Measurements from ENCODE around the gene RASGRF1. TPM values are rescaled to one million over a fixed set of nuclear protein-coding genes. Genes with fewer than 3 reads are reported as not detected.

The RASGRF1 gene
- total RNA-seq, 1 donor from 2014 or later, result 11.4 TPM

- Mint-ChIP-seq H3K27me3 (no peaks in the 10 kb centered on the region), H3K9me3 (no peaks in the 10 kb centered on the region), H3K36me3 (ENCODE audit: low read depth) (no peaks in the 10 kb centered on the region), H3K4me1 (peaks cover 47% of the 10 kb centered on the region), H3K4me3 (peak overlapping the region; percentile 56), H3K27ac (peak overlapping the region; percentile 91)
- intact Hi-C loops (cut with micrococcal nuclease), result loop anchor here (1.0 kb wide), 3 partner anchors 27 to 38 kb away; partner anchors contain the start of gene CTSH
- ATAC-seq (ENCODE audit: low read depth) (peak; percentile 86), DNase-seq (peak; percentile 60)
- no peak for TF ChIP-seq CTCF (IDR thresholded peaks at IDR 0.05)
- POLR2A ChIA-PET, result interaction anchor here (0.8 to 6.3 kb wide), 14 partner anchors 10 to 677 kb away, joined by 3 to 42 read pairs (median 4); partner anchors contain the start of genes CTSH and SKIC8
- CTCF ChIA-PET, result interaction anchor here (0.9 to 4.6 kb wide), 4 partner anchors 27 to 207 kb away, joined by 3 to 17 read pairs (median 6); no protein-coding TSS in a partner anchor
These were observed 113.4 kb downstream of the RASGRF1 start for GRCh38 chr15:78977091-78977571.

GRCh38 chr15:78976691-78977090 is 113.9 kb downstream of the RASGRF1 start:
- peak; percentile 5 for ATAC-seq (ENCODE audit: low read depth)
- intact Hi-C loops (cut with micrococcal nuclease), result loop anchor here (1.0 kb wide), 3 partner anchors 28 to 37 kb away; partner anchors contain the start of gene CTSH
- H3K9me3 Mint-ChIP-seq, result no peaks in the 10 kb centered on the region
- H3K27me3 Mint-ChIP-seq, result no peaks in the 10 kb centered on the region
- H3K27ac Mint-ChIP-seq, result peak overlapping the region; percentile 91
- H3K4me3 Mint-ChIP-seq, result peak overlapping the region; percentile 56
- CTCF ChIA-PET, result interaction anchor here (0.9 to 4.6 kb wide), 4 partner anchors 27 to 208 kb away, joined by 3 to 17 read pairs (median 6); no protein-coding TSS in a partner anchor
- TF ChIP-seq CTCF (IDR thresholded peaks at IDR 0.05), result no peak
- POLR2A ChIA-PET, result interaction anchor here (0.8 to 6.3 kb wide), 12 partner anchors 9 to 54 kb away, joined by 3 to 42 read pairs (median 4); partner anchors contain the start of gene CTSH
- peaks cover 47% of the 10 kb centered on the region for H3K4me1 Mint-ChIP-seq
- no peaks in the 10 kb centered on the region for H3K36me3 Mint-ChIP-seq (ENCODE audit: low read depth)
- DNase-seq, result no peak

- Mint-ChIP-seq H3K4me1 (peaks cover 36% of the 10 kb centered on the region), H3K36me3 (ENCODE audit: low read depth) (no peaks in the 10 kb centered on the region)
- CTCF ChIA-PET, result no interaction called here
These were observed 116.2 kb downstream of the RASGRF1 start for GRCh38 chr15:78974272-78974918.

DNA sequence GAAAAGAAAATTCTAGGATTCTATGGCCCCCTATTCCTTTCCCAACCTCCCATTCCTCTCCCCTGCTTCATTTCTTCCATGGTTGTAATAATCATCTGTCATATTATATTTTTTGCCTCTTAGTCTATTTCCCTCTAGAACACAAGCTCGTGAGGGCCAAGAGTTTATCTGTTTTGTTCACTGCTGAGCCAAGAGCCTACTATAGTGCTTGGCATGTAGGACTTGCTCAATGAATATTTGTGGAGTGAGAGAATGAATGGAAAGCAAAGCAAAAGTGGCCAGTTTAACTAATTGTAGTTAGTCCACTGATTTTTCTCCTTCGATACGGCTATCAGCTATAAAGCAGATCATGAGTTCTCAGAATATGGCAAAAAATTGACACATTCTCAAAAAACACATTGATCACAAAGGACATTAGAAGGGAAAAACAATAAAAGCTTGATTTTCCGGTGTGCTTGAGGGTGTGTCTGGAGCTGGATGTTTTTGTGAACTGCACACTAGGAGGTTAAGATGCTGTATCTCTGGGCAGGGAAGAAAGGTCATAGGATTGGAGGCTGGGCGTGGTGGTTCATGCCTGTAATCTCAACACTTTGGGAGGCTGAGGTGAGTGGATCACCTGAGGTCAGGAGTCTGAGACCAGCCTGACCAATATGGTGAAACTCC is 120.8 kb downstream of the RASGRF1 start:
- POLR2A ChIA-PET, result interaction anchor here (0.6 kb wide), 1 partner anchor 13 kb away, joined by 3 read pairs; no protein-coding TSS in a partner anchor
- no peak overlapping the region for H3K4me3 Mint-ChIP-seq
- no peaks in the 10 kb centered on the region for H3K9me3 Mint-ChIP-seq
- H3K27me3 Mint-ChIP-seq, result no peaks in the 10 kb centered on the region
- no peaks in the 10 kb centered on the region for H3K36me3 Mint-ChIP-seq (ENCODE audit: low read depth)
- intact Hi-C loops (cut with micrococcal nuclease), result no loop called here
- H3K4me1 Mint-ChIP-seq, result peaks cover 2% of the 10 kb centered on the region
- H3K27ac Mint-ChIP-seq, result no peak overlapping the region
- TF ChIP-seq CTCF (IDR thresholded peaks at IDR 0.05), result no peak
- DNase-seq (no peak), ATAC-seq (ENCODE audit: low read depth) (no peak)
- CTCF ChIA-PET, result interaction anchor here (0.9 to 1.0 kb wide), 2 partner anchors 10 to 57 kb away, joined by 3 read pairs; no protein-coding TSS in a partner anchor

More at GRCh38 chr15:78974272-78974918, 116.2 kb downstream of the RASGRF1 start:
- no peak for ATAC-seq (ENCODE audit: low read depth)
- Mint-ChIP-seq H3K9me3 (no peaks in the 10 kb centered on the region), H3K27me3 (no peaks in the 10 kb centered on the region), H3K4me3 (no peak overlapping the region), H3K27ac (no peak overlapping the region)
- POLR2A ChIA-PET, result interaction anchor here (1.2 kb wide), 1 partner anchor 30 kb away, joined by 4 read pairs; no protein-coding TSS in a partner anchor
- DNase-seq, result no peak
- no peak for TF ChIP-seq CTCF (IDR thresholded peaks at IDR 0.05)
- intact Hi-C loops (cut with micrococcal nuclease), result no loop called here

Data from activated B cell treated with CpG ODN at 0.5 μM for 24 hours (primary cell).